Mammary epithelial cell (primary cell): ENCODE measurements around the gene EIF4E3.

Experiments used
- EZH2 ChIP-seq: IDR thresholded peaks from 2 replicates; pipeline ENCODE4 v1.6.1; 2012; ENCODE audit warnings: low read length, inconsistent platforms, borderline replicate concordance
- TF ChIP-seq, protein P1 (sequence below), 2 donors: IDR thresholded peaks in 1 of 2; conservative IDR thresholded peaks in 1 of 2; 2 replicates each; pipeline ENCODE4 v1.5.1; 2011 to 2012; ENCODE audit warnings: inconsistent platforms in 2 of 2, low read length in 2 of 2, mild to moderate bottlenecking in 2 of 2, control low read depth in 1 of 2, low read depth in 1 of 2; ENCODE audit not compliant: insufficient read depth in 1 of 2; ENCODE audit errors: extremely low read depth in 1 of 2

DNA sequence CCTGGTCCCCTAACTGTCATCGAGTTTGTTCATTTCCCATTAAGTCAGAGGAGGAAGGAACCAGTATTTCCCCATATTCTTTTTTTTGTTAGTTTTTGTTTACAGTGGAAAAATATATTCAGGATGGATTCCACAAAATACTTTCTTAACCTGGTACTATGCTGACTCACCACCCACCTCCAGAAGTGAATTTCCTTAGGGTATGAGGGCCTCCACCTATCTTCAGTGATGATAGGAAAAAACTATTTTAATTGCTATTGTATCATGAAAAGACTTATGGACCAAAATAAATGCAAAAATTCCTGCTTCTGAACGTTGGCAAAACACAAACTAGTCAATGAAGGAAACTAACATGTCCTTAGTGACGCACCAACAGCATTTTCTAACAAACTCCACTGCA lies 77.5 kb downstream of the EIF4E3 start:
- no peak for TF ChIP-seq EZH2
- TF ChIP-seq, protein P1, sequence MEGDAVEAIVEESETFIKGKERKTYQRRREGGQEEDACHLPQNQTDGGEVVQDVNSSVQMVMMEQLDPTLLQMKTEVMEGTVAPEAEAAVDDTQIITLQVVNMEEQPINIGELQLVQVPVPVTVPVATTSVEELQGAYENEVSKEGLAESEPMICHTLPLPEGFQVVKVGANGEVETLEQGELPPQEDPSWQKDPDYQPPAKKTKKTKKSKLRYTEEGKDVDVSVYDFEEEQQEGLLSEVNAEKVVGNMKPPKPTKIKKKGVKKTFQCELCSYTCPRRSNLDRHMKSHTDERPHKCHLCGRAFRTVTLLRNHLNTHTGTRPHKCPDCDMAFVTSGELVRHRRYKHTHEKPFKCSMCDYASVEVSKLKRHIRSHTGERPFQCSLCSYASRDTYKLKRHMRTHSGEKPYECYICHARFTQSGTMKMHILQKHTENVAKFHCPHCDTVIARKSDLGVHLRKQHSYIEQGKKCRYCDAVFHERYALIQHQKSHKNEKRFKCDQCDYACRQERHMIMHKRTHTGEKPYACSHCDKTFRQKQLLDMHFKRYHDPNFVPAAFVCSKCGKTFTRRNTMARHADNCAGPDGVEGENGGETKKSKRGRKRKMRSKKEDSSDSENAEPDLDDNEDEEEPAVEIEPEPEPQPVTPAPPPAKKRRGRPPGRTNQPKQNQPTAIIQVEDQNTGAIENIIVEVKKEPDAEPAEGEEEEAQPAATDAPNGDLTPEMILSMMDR (conservative IDR thresholded peaks at IDR 0.05 in 1 of 2, IDR thresholded peaks at IDR 0.05 in 1 of 2; ENCODE audit: extremely low read depth in 1 of 2, insufficient read depth in 1 of 2, low read depth in 1 of 2, low read length in 2 of 2): no peak
